Keratinocyte (primary cell): ENCODE measurements around the gene MAMDC2. TPM values are rescaled to one million over a fixed set of nuclear protein-coding genes. Genes with fewer than 3 reads are reported as not detected.

ENCODE experiments used
- DNase-seq: peaks from one replicate; pipeline ENCODE4 v3.0.0-alpha.2; 2011; ENCODE audit warnings: low read depth, missing footprints, low spot score
- FAIRE-seq: peaks from 2 replicates; lab custom pipeline; 2011; peaks lifted over from hg19 to GRCh38; lab: Jason Lieb, UNC
- H2AFZ ChIP-seq: 2 replicates; pipeline ENCODE4 v1.6.0; 2012; ENCODE audit warnings: low read length, control low read depth, inconsistent platforms; ENCODE audit not compliant: control insufficient read depth
- H3K27ac ChIP-seq: 2 replicates; pipeline ENCODE4 v1.5.1; 2011; ENCODE audit warnings: low read length; ENCODE audit not compliant: control insufficient read depth, insufficient read depth
- H3K27me3 ChIP-seq: 3 replicates; pipeline ENCODE4 v1.6.0; 2011; ENCODE audit warnings: low read length; ENCODE audit not compliant: control insufficient read depth, insufficient read depth; ENCODE audit errors: extremely low read depth
- H3K36me3 ChIP-seq, 2 experiments: 2 replicates in 1 of 2; 3 replicates in 1 of 2; pipeline ENCODE4 v1.5.1; 2011; ENCODE audit warnings: low read length in 2 of 2, mild to moderate bottlenecking in 1 of 2; ENCODE audit not compliant: control insufficient read depth in 2 of 2, insufficient read depth in 2 of 2; ENCODE audit errors: extremely low read depth in 1 of 2
- H3K4me1 ChIP-seq: 3 replicates; pipeline ENCODE4 v1.5.1; 2011; ENCODE audit warnings: low read length; ENCODE audit not compliant: control insufficient read depth, insufficient read depth; ENCODE audit errors: extremely low read depth
- H3K4me2 ChIP-seq: 3 replicates; pipeline ENCODE4 v1.6.0; 2011; ENCODE audit warnings: low read depth, low read length; ENCODE audit not compliant: control insufficient read depth, insufficient read depth; ENCODE audit errors: extremely low read depth
- H3K4me3 ChIP-seq, 3 experiments: fragments of 200-600 bp in 1 of 3; sonication (generic) in 1 of 3; 2 replicates in 2 of 3; 3 replicates in 1 of 3; pipeline ENCODE4 v1.5.1; 2011 to 2016; ENCODE audit warnings: low read length in 3 of 3, mild to moderate bottlenecking in 3 of 3, control low read depth in 2 of 3, inconsistent platforms in 1 of 3, low read depth in 1 of 3, mixed read lengths in 1 of 3, mixed run types in 1 of 3, moderate library complexity in 1 of 3; ENCODE audit not compliant: control insufficient read depth in 2 of 3, insufficient read depth in 2 of 3; ENCODE audit errors: extremely low read depth in 1 of 3
- H3K79me2 ChIP-seq: 2 replicates; pipeline ENCODE4 v1.6.0; 2012; ENCODE audit warnings: low read length; ENCODE audit not compliant: control insufficient read depth, insufficient read depth
- H3K9ac ChIP-seq: 3 replicates; pipeline ENCODE4 v1.6.0; 2011; ENCODE audit warnings: low read length; ENCODE audit not compliant: control insufficient read depth, insufficient read depth; ENCODE audit errors: extremely low read depth
- H3K9me1 ChIP-seq: 3 replicates; pipeline ENCODE4 v1.6.0; 2011; ENCODE audit warnings: low read length; ENCODE audit not compliant: control insufficient read depth, insufficient read depth; ENCODE audit errors: extremely low read depth
- H3K9me3 ChIP-seq: 2 replicates; pipeline ENCODE4 v1.5.1; 2012; ENCODE audit warnings: low read depth, low read length; ENCODE audit not compliant: control insufficient read depth
- H4K20me1 ChIP-seq: 3 replicates; pipeline ENCODE4 v1.6.0; 2011; ENCODE audit warnings: low read length; ENCODE audit not compliant: control insufficient read depth, insufficient read depth; ENCODE audit errors: extremely low read depth
- EZH2 ChIP-seq: IDR thresholded peaks from one replicate; pipeline ENCODE4 v1.6.1; 2012; ENCODE audit warnings: inconsistent platforms, mild to moderate bottlenecking, low read length, moderate library complexity
- dilution Hi-C: fragments of 300-500 bp; cut with MboI; formaldehyde crosslinking; loops from one replicate; pipeline ENCODE4 v1.7.0; 2020; ENCODE audit warnings: low sequenced_read_pairs; ENCODE audit not compliant: extremely low pct_ligation_motif_present
- polyA plus RNA-seq, 5 experiments: library from polyadenylated mRNA; depleted of rRNA in 3 of 5; stranded (reverse) in 3 of 5; stranded (forward) in 1 of 5; unstranded in 1 of 5; fragments of >200 nt; gene quantifications; 1 replicate in 1 of 5; 2 replicates in 3 of 5; 3 replicates in 1 of 5; pipeline versions ENCODE4 v1.2.1 to v1.2.3, GENCODE V29; 2011 to 2012; ENCODE audit warnings: missing spikeins in 2 of 5, low read depth in 1 of 5, low replicate concordance in 1 of 5
- TF ChIP-seq, protein P1 (sequence below), 3 experiments: IDR thresholded peaks in 1 of 3; conservative IDR thresholded peaks in 1 of 3; optimal IDR thresholded peaks in 1 of 3; 2 replicates in 2 of 3; 3 replicates in 1 of 3; pipeline versions ENCODE3 to v1.5.1; 2011; ENCODE audit warnings: low read length in 3 of 3, mild to moderate bottlenecking in 3 of 3, moderate library complexity in 2 of 3, control low read depth in 1 of 3, inconsistent platforms in 1 of 3; ENCODE audit not compliant: insufficient read depth in 2 of 3; ENCODE audit errors: extremely low read depth in 1 of 3

Gene MAMDC2
- polyA plus RNA-seq, 1 donor (not counting 4 experiments of a cell fraction or from before 2014, with no cell fraction given): 4.2 TPM

DNA sequence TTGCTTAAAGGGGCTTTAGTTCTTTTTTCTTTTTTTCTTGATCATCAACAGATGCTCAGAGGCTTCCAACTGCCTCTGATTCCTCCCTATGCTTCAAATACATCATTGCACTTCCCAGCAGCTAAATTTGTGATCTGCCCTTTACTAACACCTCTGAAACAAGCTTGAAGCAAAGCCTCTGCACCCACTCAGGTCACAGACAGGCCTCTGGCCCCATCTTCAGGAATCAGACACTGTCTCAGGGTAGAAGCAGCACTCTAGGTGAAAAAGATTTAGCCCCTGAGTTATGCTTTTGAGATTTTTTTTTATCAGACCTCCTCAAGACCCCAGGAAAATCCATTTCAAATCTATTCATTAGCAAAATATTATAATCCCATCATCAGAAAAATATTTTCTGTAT, 91.5 kb downstream of the MAMDC2 start:
- no peak overlapping the region for H3K27ac ChIP-seq
- H3K4me1 ChIP-seq: peaks cover 43% of the 10 kb centered on the region
- H3K9me3 ChIP-seq: no peaks in the 10 kb centered on the region
- H3K27me3 ChIP-seq: no peaks in the 10 kb centered on the region
- no peak overlapping the region for H3K9ac ChIP-seq
- H4K20me1 ChIP-seq: no peaks in the 10 kb centered on the region
- TF ChIP-seq, protein P1, sequence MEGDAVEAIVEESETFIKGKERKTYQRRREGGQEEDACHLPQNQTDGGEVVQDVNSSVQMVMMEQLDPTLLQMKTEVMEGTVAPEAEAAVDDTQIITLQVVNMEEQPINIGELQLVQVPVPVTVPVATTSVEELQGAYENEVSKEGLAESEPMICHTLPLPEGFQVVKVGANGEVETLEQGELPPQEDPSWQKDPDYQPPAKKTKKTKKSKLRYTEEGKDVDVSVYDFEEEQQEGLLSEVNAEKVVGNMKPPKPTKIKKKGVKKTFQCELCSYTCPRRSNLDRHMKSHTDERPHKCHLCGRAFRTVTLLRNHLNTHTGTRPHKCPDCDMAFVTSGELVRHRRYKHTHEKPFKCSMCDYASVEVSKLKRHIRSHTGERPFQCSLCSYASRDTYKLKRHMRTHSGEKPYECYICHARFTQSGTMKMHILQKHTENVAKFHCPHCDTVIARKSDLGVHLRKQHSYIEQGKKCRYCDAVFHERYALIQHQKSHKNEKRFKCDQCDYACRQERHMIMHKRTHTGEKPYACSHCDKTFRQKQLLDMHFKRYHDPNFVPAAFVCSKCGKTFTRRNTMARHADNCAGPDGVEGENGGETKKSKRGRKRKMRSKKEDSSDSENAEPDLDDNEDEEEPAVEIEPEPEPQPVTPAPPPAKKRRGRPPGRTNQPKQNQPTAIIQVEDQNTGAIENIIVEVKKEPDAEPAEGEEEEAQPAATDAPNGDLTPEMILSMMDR (optimal IDR thresholded peaks at IDR 0.05 in 1 of 3, IDR thresholded peaks at IDR 0.05 in 1 of 3, conservative IDR thresholded peaks at IDR 0.05 in 1 of 3; ENCODE audit: extremely low read depth in 1 of 3, insufficient read depth in 2 of 3, low read length in 3 of 3): peak in 1 of 3 experiments; percentile 43
- no peak for TF ChIP-seq EZH2
- no peaks in the 10 kb centered on the region for H3K79me2 ChIP-seq
- H3K9me1 ChIP-seq: no peaks in the 10 kb centered on the region
- dilution Hi-C loops: no loop called here
- no peak for FAIRE-seq
- H3K4me2 ChIP-seq: no peak overlapping the region
- DNase-seq: no peak
- no peaks in the 10 kb centered on the region for H3K36me3 ChIP-seq
- H2AFZ ChIP-seq: no peak overlapping the region
- H3K4me3 ChIP-seq: no peak overlapping the region

DNA sequence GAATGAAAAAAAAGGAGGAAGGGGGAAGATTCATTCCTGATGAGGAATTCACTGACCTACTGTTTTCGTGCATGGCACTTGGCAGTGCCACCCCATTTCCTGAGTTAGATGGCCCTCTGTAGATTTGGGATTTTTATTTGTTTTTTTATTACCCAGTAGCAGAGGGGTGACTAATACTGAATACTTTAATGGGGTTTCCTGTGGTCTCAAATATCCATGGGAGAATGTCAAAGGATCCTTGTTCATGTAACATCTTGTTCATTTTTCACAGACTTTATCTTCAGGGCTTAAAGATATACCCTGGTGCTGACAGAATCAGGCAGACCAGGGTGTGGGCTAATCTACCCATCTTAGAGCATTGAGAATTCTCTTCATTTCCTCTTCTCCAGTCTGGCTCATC, 93.0 kb downstream of the MAMDC2 start:
- DNase-seq (no peak), FAIRE-seq (peak; percentile 87)
- peak overlapping the region; percentile 12 for H3K4me2 ChIP-seq
- H4K20me1 ChIP-seq: no peaks in the 10 kb centered on the region
- H3K9me1 ChIP-seq: no peaks in the 10 kb centered on the region
- no peaks in the 10 kb centered on the region for H3K36me3 ChIP-seq
- peaks cover 29% of the 10 kb centered on the region for H3K4me1 ChIP-seq
- no peak overlapping the region for H3K27ac ChIP-seq
- no peaks in the 10 kb centered on the region for H3K9me3 ChIP-seq
- no peak overlapping the region for H3K4me3 ChIP-seq
- no peak overlapping the region for H2AFZ ChIP-seq
- no peak for TF ChIP-seq EZH2
- TF ChIP-seq, protein P1 (optimal IDR thresholded peaks at IDR 0.05 in 1 of 3, IDR thresholded peaks at IDR 0.05 in 1 of 3, conservative IDR thresholded peaks at IDR 0.05 in 1 of 3; ENCODE audit: extremely low read depth in 1 of 3, insufficient read depth in 2 of 3, low read length in 3 of 3): no peak
- H3K79me2 ChIP-seq: no peaks in the 10 kb centered on the region
- no peak overlapping the region for H3K9ac ChIP-seq
- H3K27me3 ChIP-seq: no peaks in the 10 kb centered on the region
- dilution Hi-C loops: no loop called here
